ENCODE data around the gene ITGB7.

GRCh38 chr12:53166837-53167236 lies 40.2 kb downstream of the ITGB7 start:
- TF ChIP-seq TBL1XR1 (IDR thresholded peaks at IDR 0.05; ENCODE audit: low read length in 2 of 2) (no peak), CTCF (IDR thresholded peaks at IDR 0.05 in 2 of 3, conservative IDR thresholded peaks at IDR 0.05 in 1 of 3; ENCODE audit: insufficient read depth in 2 of 3, low read depth in 1 of 3, low read length in 3 of 3) (no peak), DIDO1 (tag; IDR thresholded peaks at IDR 0.05; ENCODE audit: low read depth) (no peak), TBP (optimal IDR thresholded peaks at IDR 0.05; ENCODE audit: low read depth, low read length) (no peak), YBX1 (IDR thresholded peaks at IDR 0.05) (no peak), ZNF239 (CRISPR knock-in tag; IDR thresholded peaks at IDR 0.05) (no peak), SPI1 (IDR thresholded peaks at IDR 0.05; ENCODE audit: borderline replicate concordance, low read depth, low read length) (no peak), HBP1 (CRISPR knock-in tag; IDR thresholded peaks at IDR 0.05) (no peak), MAZ (CRISPR knock-in tag; conservative IDR thresholded peaks at IDR 0.05 in 1 of 2, IDR thresholded peaks at IDR 0.05 in 1 of 2) (no peak), ERF (CRISPR knock-in tag; IDR thresholded peaks at IDR 0.05) (no peak), SETDB1 (IDR thresholded peaks at IDR 0.05; ENCODE audit: low read length) (no peak)
